Choroid plexus epithelial cell (primary cell): Measurements from ENCODE around the gene RSL24D1.
A peak's percentile ranks its signal among the peaks of the same experiment; 100 is the strongest.

Source experiments
- DNase-seq: peaks from one replicate; pipeline ENCODE4 v3.0.0-alpha.2; 2010; ENCODE audit warnings: low read depth
- H3K4me3 ChIP-seq: 2 replicates; pipeline ENCODE4 v1.5.1; 2011; ENCODE audit warnings: low read depth, mild to moderate bottlenecking, control low read depth, low read length, moderate library complexity
- TF ChIP-seq, protein P1 (sequence below): conservative IDR thresholded peaks from 2 replicates; pipeline ENCODE4 v1.5.1; 2011; ENCODE audit warnings: low read depth, mild to moderate bottlenecking, control low read depth, inconsistent platforms, low read length, moderate library complexity

The RSL24D1 gene

DNA sequence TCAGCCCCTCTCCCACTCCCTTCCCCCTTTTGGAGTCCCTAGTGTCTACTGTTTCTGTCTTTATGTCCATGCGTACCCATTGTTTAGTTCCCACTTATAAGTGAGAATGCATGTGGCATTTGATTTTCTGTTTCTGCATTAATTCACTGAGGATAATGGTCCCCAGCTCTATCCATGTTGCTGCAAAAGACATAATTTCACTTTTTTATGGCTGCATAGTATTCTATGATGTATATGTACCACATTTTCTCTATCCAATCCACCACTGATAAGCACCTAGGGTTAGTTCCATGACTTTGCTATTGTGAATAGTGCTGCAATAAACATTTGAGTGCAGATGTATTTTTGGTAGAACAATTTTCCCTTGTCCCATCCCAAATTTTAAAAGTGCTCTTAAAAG lies 34.2 kb upstream of the RSL24D1 start:
- TF ChIP-seq, protein P1, sequence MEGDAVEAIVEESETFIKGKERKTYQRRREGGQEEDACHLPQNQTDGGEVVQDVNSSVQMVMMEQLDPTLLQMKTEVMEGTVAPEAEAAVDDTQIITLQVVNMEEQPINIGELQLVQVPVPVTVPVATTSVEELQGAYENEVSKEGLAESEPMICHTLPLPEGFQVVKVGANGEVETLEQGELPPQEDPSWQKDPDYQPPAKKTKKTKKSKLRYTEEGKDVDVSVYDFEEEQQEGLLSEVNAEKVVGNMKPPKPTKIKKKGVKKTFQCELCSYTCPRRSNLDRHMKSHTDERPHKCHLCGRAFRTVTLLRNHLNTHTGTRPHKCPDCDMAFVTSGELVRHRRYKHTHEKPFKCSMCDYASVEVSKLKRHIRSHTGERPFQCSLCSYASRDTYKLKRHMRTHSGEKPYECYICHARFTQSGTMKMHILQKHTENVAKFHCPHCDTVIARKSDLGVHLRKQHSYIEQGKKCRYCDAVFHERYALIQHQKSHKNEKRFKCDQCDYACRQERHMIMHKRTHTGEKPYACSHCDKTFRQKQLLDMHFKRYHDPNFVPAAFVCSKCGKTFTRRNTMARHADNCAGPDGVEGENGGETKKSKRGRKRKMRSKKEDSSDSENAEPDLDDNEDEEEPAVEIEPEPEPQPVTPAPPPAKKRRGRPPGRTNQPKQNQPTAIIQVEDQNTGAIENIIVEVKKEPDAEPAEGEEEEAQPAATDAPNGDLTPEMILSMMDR, result no peak
- DNase-seq, result no peak
- H3K4me3 ChIP-seq, result no peak overlapping the region

DNA sequence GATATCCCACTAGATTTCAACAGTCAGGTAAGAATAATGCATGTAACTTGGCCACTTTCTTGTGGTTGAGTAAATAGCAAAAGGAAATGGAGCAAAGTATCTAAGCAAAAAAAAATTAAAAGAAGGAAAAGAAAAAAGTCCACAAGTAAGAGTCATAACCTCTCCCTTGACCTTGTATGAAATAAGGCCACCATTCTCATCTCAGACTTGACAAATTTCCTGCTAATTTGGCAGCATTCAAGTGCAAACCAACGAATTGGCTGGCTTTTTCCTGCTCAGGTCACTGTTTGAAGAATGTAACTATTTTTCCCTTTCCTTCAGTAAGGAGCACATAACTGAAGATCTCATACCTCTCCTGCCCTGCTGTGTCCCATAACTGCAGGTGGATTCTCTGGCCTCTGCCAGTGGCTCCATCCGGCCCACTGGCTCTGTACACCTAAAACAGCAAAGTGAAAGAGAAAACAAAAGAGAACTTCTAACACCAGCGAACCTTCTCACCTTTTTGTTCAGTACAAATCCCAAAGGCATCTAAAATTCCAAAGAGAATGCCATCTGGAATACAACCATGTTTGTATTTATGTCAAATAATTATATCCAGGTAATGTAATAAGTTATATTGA lies 33.4 kb upstream of the RSL24D1 start:
- TF ChIP-seq, protein P1, result no peak
- peak; percentile 41 for DNase-seq
- no peak overlapping the region for H3K4me3 ChIP-seq

DNA sequence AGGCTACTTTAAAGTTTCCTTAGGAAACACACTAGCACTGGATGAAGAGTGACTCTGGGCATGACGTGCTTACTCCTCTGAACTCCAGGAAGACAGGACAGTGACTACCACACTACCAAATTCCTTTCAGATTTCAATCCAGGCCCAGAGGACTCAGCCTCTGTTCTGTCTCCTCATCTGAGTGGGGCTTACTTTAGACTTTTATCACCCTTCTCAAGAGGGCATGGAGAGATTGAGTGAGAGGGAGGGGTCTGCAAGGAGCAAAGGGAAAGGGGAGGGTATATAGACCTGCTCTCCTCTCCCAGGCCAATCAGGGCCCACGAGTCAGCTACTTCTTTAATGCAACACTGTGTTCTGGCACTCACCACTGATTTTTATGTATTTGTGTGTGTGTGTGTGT lies 29.4 kb upstream of the RSL24D1 start:
- no peak for DNase-seq
- TF ChIP-seq, protein P1, result no peak
- no peak overlapping the region for H3K4me3 ChIP-seq

DNA sequence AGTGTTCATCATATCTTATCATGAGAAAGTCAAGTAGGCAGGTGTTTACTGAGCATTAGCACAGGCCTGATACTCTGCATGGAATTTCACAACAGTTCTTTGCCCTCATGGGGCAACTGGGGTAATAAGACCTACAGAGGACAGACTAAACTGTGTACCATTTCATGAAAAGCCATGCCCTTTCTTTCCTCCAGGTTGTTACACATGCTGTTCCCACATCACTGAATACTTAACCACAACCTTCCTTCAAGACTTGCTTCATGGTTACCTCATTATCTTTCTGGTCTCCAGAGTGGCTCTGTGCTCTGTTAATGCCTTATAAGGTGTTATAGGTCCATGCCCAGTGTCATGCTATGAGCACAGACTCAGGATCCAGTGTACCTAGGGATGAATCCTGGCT lies 28.2 kb upstream of the RSL24D1 start:
- DNase-seq, result peak; percentile 39
- TF ChIP-seq, protein P1, result no peak
- H3K4me3 ChIP-seq, result no peak overlapping the region

DNA sequence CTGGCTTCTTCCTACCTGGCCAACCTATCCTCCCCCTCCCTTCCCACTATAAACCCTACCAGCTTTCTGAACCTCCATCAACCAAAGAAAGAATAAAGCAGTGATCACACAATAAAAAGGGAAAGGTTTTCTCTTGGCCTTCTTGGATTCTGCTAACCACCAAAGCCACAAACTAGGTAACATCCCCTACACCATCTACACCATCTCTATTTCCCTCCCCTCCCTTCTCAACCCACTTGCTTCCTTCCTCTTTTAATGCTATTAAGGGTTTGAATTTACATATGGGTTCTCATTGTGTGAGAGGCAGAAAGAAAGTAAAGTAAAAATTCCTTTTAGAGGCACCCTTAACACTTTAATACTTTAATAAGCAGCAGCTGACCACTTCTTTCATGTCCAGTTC lies 25.8 kb upstream of the RSL24D1 start:
- TF ChIP-seq, protein P1, result no peak
- no peak for DNase-seq
- H3K4me3 ChIP-seq, result no peak overlapping the region

DNA sequence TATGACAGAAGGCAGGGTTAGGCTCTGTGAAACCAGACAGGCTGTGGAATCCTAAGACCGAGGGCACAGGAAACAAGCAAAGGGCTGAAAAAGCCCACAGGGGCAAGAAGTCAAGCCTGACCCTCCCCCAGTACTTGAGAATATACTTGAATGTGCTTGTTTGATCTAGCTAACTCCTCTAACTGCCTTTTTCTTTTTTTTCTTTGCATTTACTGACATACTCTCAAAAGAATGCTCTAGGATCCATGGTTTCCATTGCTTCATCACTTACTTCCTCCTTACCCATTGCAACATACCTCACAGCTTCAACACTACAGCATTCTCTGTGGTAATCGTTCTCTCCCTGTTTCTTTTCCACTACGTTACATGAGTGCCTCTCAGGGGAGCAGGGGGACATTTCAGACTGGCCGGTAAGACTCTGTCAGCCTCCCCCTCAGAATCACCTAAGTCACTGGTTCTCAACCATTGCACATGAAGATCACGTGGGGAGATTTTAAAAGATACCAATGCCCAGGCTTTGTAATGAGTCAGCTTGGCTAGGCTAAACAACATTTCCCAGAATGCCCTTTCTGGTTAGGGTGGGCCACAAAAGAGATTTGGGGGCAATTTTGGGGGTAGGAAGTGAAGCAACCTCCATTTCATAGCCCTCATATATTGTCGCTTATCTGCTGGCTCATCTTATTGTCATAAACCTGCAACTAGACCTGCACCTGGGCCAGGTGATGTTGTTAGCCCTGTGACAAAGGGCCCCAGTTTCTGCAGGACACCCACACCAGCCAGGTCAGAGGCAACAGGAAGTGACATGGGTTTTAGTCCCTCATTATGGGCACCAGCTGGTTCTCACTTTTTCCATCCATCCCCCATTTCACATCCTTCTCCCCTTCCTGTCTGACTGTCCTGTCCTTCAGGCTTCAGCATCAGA lies 24.6 kb upstream of the RSL24D1 start:
- DNase-seq, result peak; percentile 99
- TF ChIP-seq, protein P1, result no peak
- peak overlapping the region; percentile 24 for H3K4me3 ChIP-seq
